AG04449 (cell line): ENCODE measurements around the gene MAP1LC3B2.

Source experiments
- CTCF ChIA-PET: fragments of 350-600 bp; formaldehyde crosslinking; extraction: SDS; loops from one replicate; lab custom pipeline; 2021; ENCODE audit warnings: antibody characterized with exemption; lab: Yijun Ruan, JAX
- POLR2A ChIA-PET: fragments of 400-600, 350-600 bp; formaldehyde crosslinking; extraction: SDS; loops from one replicate; lab custom pipeline; 2020; ENCODE audit warnings: antibody characterized with exemption, inconsistent platforms; lab: Yijun Ruan, JAX
- DNase-seq: peaks from one replicate; pipeline ENCODE4 v3.0.0-alpha.2; 2010; ENCODE audit warnings: low read depth, low spot score
- H3K4me3 ChIP-seq: 2 replicates; pipeline ENCODE4 v1.5.1; 2011; ENCODE audit warnings: low read depth, mild to moderate bottlenecking, control low read depth, low read length
- TF ChIP-seq, protein P1 (sequence below): IDR thresholded peaks from one replicate; pipeline ENCODE4 v1.5.1; 2011; ENCODE audit warnings: mild to moderate bottlenecking, moderate library complexity, low read length, control low read depth, inconsistent platforms; ENCODE audit not compliant: insufficient read depth; ENCODE audit errors: missing control alignments

Gene MAP1LC3B2

DNA sequence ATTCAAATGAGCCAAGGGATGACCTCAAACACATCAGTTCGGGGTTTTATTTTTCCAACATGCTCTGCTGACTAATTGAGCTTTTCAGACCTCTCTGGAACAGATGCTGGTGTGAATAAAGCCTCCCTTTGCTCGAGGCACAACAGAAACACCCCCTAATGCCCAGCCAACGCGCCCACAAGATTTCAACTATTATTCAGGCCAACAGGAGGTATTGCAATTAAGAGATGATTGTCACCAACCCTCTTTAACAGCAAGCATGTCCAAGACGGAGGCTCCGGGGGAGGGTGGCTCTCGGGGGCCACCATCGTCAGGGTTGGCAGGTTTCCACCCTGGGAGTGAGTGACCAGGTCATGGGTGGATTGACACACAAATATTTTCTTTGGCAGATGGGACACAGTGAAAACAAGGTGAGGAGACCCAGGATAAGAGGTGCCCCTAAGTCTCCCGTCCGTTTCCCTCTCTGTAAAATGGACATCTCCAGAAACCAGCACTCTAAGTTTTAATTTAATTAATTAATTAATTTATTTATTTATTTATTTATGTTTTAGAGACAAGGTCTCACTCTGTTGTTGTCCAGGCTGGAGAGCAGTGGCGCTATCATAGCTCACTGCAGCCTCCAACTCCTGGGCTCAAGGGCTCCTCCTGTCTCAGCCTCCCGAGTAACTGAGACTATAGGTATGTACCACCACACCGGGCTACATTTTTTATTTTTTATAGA is 56.1 kb downstream of the MAP1LC3B2 start:
- POLR2A ChIA-PET: no interaction called here
- no peak overlapping the region for H3K4me3 ChIP-seq
- no peak for DNase-seq
- CTCF ChIA-PET: interaction anchor here (1.1 kb wide), 1 partner anchor 10 kb away, joined by 3 read pairs; no protein-coding TSS in a partner anchor
- TF ChIP-seq, protein P1, sequence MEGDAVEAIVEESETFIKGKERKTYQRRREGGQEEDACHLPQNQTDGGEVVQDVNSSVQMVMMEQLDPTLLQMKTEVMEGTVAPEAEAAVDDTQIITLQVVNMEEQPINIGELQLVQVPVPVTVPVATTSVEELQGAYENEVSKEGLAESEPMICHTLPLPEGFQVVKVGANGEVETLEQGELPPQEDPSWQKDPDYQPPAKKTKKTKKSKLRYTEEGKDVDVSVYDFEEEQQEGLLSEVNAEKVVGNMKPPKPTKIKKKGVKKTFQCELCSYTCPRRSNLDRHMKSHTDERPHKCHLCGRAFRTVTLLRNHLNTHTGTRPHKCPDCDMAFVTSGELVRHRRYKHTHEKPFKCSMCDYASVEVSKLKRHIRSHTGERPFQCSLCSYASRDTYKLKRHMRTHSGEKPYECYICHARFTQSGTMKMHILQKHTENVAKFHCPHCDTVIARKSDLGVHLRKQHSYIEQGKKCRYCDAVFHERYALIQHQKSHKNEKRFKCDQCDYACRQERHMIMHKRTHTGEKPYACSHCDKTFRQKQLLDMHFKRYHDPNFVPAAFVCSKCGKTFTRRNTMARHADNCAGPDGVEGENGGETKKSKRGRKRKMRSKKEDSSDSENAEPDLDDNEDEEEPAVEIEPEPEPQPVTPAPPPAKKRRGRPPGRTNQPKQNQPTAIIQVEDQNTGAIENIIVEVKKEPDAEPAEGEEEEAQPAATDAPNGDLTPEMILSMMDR: no peak

DNA sequence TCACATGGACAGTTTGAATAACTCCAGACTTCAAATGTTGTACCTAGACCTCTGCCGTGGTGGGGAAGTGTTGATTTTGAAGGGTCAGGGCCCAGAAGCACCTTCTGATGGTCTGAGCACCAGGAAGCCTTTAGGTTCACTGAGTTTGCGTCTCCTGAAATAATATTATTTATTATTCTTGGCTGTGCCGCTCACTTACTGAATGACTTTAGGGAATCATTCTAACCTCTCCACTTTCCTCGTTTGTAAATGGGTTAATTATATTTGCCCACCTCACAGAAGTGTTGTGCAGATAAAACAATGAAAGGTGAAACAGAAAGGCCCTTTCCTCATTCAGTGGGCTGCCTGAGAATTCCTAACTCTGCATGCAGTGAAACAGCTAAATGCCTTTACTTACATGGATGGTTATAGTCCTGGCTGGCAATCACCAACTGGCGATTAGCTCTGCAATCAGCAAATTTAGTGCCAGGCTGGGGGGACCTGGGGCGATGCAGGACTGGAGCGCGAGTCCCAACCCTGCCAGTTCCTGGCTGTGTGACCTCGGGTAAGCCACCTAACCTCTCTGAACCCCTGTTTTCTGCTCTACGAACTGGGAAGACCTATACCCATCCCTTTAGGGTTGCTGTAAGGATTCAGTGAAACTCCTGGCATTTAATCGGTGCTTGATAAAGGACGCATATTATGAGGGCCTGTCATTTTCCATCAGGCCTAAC is 57.5 kb downstream of the MAP1LC3B2 start:
- TF ChIP-seq, protein P1: no peak
- ChIA-PET CTCF (interaction anchor here (1.1 kb wide), 1 partner anchor 9 kb away, joined by 3 read pairs; no protein-coding TSS in a partner anchor), POLR2A (no interaction called here)

DNA sequence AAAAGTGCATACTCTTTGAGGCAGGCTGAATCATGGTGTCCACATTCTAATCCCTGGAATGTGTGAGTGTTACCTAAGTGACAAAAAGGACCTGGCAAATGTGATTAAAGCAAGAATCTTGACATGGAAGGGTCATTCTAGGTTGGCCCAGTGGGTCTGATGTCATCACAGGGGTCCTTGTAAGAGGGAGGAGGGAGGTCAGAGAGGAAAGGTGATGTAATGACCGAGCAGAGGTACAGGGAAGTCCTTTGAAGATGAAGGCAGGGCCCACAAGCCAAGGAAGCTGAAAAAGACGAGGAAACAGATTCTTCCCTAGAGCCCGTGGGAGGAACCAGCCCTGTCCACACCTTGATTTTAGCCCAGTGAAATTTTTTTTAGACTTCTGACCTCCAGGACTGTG is 60.1 kb downstream of the MAP1LC3B2 start:
- H3K4me3 ChIP-seq: no peak overlapping the region
- ChIA-PET POLR2A (no interaction called here), CTCF (interaction anchor here (1.4 kb wide), 1 partner anchor 9 kb away, joined by 3 read pairs; no protein-coding TSS in a partner anchor)
- TF ChIP-seq, protein P1: no peak
- no peak for DNase-seq

More for the DNA sequence above, 57.5 kb downstream of the MAP1LC3B2 start:
- no peak overlapping the region for H3K4me3 ChIP-seq
- no peak for DNase-seq

DNA sequence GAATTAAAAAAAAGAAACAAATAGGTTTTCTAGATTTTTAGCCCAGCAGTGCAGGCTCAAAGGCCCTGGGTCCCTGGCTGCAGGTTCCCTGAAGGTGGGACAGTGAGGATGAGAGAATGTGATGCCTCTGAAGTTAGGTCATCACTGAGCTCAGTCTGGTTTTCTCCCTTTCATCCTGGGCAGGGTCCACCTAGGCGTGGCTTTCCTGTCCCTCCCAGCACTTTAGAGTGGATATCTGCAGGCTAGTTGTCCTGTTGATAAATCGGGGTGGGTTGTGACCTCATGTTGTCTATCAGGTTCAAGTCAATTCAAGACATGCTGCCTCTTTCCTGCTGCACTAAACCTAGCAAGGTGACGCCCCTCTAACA is 60.9 kb downstream of the MAP1LC3B2 start:
- TF ChIP-seq, protein P1: no peak
- no peak overlapping the region for H3K4me3 ChIP-seq
- CTCF ChIA-PET: interaction anchor here (1.4 kb wide), 1 partner anchor 8 kb away, joined by 3 read pairs; no protein-coding TSS in a partner anchor
- POLR2A ChIA-PET: no interaction called here
- no peak for DNase-seq

DNA sequence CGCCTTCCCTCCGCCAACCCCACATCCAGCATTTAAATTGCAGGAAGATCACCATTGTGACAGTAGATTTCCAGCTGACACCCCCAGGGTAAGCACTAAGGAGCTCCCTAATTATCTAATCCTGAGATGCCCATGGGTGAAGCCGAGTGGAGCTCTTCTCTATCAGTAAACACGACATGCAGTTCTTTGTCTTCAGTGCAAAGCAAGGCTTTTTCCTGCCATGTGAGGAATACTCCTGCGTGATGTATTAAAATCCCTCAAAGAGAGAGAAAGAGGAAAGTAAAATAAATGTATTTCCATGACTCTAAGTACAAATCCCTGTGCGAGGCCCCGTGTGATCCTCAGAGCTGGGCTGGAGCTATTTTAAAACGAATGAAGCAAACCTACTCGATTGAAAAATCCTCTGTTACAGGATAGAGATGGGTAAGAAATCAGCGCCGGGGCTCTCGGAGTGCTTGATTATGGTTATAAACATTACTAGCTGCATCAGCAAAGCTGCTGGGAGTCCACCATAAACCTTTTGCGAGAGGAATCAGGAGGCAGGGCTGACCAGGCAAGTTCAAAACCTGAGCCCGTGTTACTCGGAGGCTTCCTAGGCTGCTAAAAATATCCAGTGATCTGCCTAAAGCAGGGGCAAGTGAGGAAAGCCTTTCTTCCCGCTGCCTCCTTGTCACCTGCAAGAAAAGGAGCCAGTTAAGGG is 61.5 kb downstream of the MAP1LC3B2 start:
- TF ChIP-seq, protein P1: no peak
- H3K4me3 ChIP-seq: no peak overlapping the region
- DNase-seq: no peak
- ChIA-PET CTCF (no interaction called here), POLR2A (no interaction called here)

DNA sequence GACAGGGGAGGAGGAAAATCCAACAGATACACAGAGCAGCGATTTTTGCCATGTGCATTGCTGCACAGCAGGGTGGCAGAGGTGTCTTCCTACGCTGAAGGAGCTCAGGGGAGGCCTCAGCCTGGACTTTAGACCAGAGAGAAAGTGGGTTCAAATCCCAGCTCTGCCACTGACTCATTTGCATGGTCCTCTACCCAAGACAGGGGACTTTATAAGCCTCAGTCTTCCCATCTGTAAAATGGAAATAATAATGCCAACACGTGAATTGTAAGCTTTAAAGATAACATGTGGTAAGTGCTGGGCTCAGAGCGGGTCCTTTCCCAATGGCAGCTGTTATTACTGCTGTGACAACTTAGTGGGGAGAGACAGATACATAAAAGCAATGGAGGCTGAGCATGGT is 62.0 kb downstream of the MAP1LC3B2 start:
- DNase-seq: no peak
- TF ChIP-seq, protein P1: no peak
- ChIA-PET POLR2A (no interaction called here), CTCF (no interaction called here)
- no peak overlapping the region for H3K4me3 ChIP-seq
